ENCODE measurements around the gene GOLGA1. TPM values are rescaled to one million over a fixed set of nuclear protein-coding genes. Genes with fewer than 3 reads are reported as not detected.

The GOLGA1 gene
- total RNA-seq, 1 experiment from 2014 or later, result 9.6 TPM

- TF ChIP-seq ERG (CRISPR knock-in tag; IDR thresholded peaks at IDR 0.05) (peak; percentile 75; the same call in 1 of the 2 replicates), NFATC4 (CRISPR knock-in tag; IDR thresholded peaks at IDR 0.05) (peak; percentile 6)
These were observed 84.7 kb downstream of the GOLGA1 start (continued) for GRCh38 chr9:124855944-124856765.

- peaks cover 35% of the 10 kb centered on the region for H3K36me3 Mint-ChIP-seq
- ATAC-seq (no peak), DNase-seq (ENCODE audit: low spot score) (no peak)
- H3K27me3 Mint-ChIP-seq (ENCODE audit: low read depth), result no peaks in the 10 kb centered on the region
- H3K9me3 Mint-ChIP-seq, result no peaks in the 10 kb centered on the region
- H3K4me3 Mint-ChIP-seq, result no peak overlapping the region
- H3K4me1 Mint-ChIP-seq, result peaks cover 22% of the 10 kb centered on the region
- peak overlapping the region; percentile 65; the same call in 1 of the 2 replicates for H3K27ac Mint-ChIP-seq
- no peak for TF ChIP-seq NFE2L1 (CRISPR knock-in tag; IDR thresholded peaks at IDR 0.05)
- no peak for TF ChIP-seq MAX (CRISPR knock-in tag; IDR thresholded peaks at IDR 0.05)
- no peak for TF ChIP-seq GTF2I (CRISPR knock-in tag; conservative IDR thresholded peaks at IDR 0.05)
- TF ChIP-seq ATF1 (CRISPR knock-in tag; IDR thresholded peaks at IDR 0.05), result no peak
- TF ChIP-seq RORB (CRISPR knock-in tag; IDR thresholded peaks at IDR 0.05), result no peak
- TF ChIP-seq JUN (CRISPR knock-in tag; IDR thresholded peaks at IDR 0.05), result no peak
- no peak for TF ChIP-seq FOXP1 (CRISPR knock-in tag; IDR thresholded peaks at IDR 0.05; ENCODE audit: borderline replicate concordance)
- no peak for TF ChIP-seq FOXP4 (CRISPR knock-in tag; IDR thresholded peaks at IDR 0.05)
- no peak for TF ChIP-seq ZNF396 (CRISPR knock-in tag; IDR thresholded peaks at IDR 0.05; ENCODE audit: borderline replicate concordance)
- TF ChIP-seq, protein P1, sequence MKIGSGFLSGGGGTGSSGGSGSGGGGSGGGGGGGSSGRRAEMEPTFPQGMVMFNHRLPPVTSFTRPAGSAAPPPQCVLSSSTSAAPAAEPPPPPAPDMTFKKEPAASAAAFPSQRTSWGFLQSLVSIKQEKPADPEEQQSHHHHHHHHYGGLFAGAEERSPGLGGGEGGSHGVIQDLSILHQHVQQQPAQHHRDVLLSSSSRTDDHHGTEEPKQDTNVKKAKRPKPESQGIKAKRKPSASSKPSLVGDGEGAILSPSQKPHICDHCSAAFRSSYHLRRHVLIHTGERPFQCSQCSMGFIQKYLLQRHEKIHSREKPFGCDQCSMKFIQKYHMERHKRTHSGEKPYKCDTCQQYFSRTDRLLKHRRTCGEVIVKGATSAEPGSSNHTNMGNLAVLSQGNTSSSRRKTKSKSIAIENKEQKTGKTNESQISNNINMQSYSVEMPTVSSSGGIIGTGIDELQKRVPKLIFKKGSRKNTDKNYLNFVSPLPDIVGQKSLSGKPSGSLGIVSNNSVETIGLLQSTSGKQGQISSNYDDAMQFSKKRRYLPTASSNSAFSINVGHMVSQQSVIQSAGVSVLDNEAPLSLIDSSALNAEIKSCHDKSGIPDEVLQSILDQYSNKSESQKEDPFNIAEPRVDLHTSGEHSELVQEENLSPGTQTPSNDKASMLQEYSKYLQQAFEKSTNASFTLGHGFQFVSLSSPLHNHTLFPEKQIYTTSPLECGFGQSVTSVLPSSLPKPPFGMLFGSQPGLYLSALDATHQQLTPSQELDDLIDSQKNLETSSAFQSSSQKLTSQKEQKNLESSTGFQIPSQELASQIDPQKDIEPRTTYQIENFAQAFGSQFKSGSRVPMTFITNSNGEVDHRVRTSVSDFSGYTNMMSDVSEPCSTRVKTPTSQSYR (CRISPR knock-in tag; IDR thresholded peaks at IDR 0.05), result no peak
- ChIA-PET CTCF (interaction anchor here (0.5 to 12.9 kb wide), 27 partner anchors 11 to 441 kb away, joined by 3 to 935 read pairs (median 4); partner anchors contain the start of genes NR6A1, OLFML2A and SCAI), POLR2A (interaction anchor here (0.6 to 1.9 kb wide), 8 partner anchors 15 to 113 kb away, joined by 3 to 14 read pairs (median 3); partner anchors contain the start of gene NR6A1)
These were observed 85.3 kb downstream of the GOLGA1 start for GRCh38 chr9:124855566-124855943.

DNA sequence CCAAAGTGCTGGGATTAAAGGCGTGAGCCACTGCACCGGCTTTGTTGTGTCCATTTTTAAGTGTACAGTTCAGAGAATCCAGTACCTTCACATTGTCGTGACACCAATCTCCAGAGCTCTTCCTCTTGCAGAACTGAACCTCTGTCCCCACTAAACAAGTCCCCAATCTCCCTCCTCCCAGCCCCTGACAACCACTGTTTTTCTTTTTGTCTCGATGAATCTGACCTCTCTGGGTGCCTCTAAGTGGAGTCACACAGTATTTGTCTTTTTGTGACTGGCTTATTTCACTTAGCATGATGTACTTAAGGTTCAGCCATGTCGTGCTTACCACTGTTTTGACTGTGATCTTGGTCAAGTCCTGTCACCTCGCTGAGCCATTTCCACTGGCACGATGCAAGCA, 86.1 kb downstream of the GOLGA1 start:
- Mint-ChIP-seq H3K27me3 (ENCODE audit: low read depth) (no peaks in the 10 kb centered on the region), H3K36me3 (peaks cover 28% of the 10 kb centered on the region), H3K4me1 (peaks cover 15% of the 10 kb centered on the region), H3K4me3 (no peak overlapping the region), H3K27ac (peak overlapping the region; percentile 79), H3K9me3 (no peaks in the 10 kb centered on the region)
- POLR2A ChIA-PET, result no interaction called here
- ATAC-seq (no peak), DNase-seq (ENCODE audit: low spot score) (no peak)
- CTCF ChIA-PET, result interaction anchor here (2.0 to 12.9 kb wide), 7 partner anchors 13 to 238 kb away, joined by 4 to 935 read pairs (median 12); partner anchors contain the start of genes NR6A1 and OLFML2A
- TF ChIP-seq ERG (CRISPR knock-in tag; IDR thresholded peaks at IDR 0.05) (no peak), ZNF532 (CRISPR knock-in tag; IDR thresholded peaks at IDR 0.05; ENCODE audit: borderline replicate concordance) (no peak), CREB1 (CRISPR knock-in tag; IDR thresholded peaks at IDR 0.05) (no peak), KAT7 (CRISPR knock-in tag; IDR thresholded peaks at IDR 0.05; ENCODE audit: borderline replicate concordance) (no peak), ATF1 (CRISPR knock-in tag; IDR thresholded peaks at IDR 0.05) (no peak), EMX1 (CRISPR knock-in tag; IDR thresholded peaks at IDR 0.05) (no peak), ZNF138 (CRISPR knock-in tag; conservative IDR thresholded peaks at IDR 0.05) (no peak), ZNF121 (CRISPR knock-in tag; IDR thresholded peaks at IDR 0.05) (no peak)
- TF ChIP-seq, protein P2, sequence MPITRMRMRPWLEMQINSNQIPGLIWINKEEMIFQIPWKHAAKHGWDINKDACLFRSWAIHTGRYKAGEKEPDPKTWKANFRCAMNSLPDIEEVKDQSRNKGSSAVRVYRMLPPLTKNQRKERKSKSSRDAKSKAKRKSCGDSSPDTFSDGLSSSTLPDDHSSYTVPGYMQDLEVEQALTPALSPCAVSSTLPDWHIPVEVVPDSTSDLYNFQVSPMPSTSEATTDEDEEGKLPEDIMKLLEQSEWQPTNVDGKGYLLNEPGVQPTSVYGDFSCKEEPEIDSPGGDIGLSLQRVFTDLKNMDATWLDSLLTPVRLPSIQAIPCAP (CRISPR knock-in tag; IDR thresholded peaks at IDR 0.05), result no peak

All from WTC11 (cell line).